HL-60 (cell line): ENCODE measurements around the gene DCP2.
A peak's percentile ranks its signal among the peaks of the same experiment; 100 is the strongest.

ENCODE experiments used
- DNase-seq, 2 experiments: peaks; one replicate each; pipeline ENCODE4 v3.0.0-alpha.2; 2010 to 2020; ENCODE audit warnings: low read depth in 1 of 2, low spot score in 1 of 2
- H3K27ac ChIP-seq: fragments of 250-450 bp; sonication (Bioruptor Pico); replicated peaks from 2 replicates; pipeline ENCODE4 v1.5.1; 2020; ENCODE audit warnings: mild to moderate bottlenecking, moderate library complexity
- H3K27me3 ChIP-seq: fragments of 250-450 bp; sonication (Bioruptor Pico); 2 replicates; pipeline ENCODE4 v1.5.1; 2021; ENCODE audit warnings: mild to moderate bottlenecking, moderate library complexity; ENCODE audit not compliant: insufficient read depth, poor library complexity, severe bottlenecking
- H3K4me3 ChIP-seq: replicated peaks from 2 replicates; pipeline ENCODE4 v1.5.1; 2011; ENCODE audit warnings: mild to moderate bottlenecking, control low read depth, low read length; ENCODE audit not compliant: insufficient read depth
- CTCF ChIP-seq: IDR thresholded peaks from one replicate; pipeline ENCODE4 v1.5.1; 2011; ENCODE audit warnings: low read length, control low read depth, inconsistent platforms; ENCODE audit not compliant: insufficient read depth
- GABPA ChIP-seq: IDR thresholded peaks from 2 replicates; pipeline ENCODE4 v1.6.1; 2012; ENCODE audit warnings: low read depth
- POLR2AphosphoS5 ChIP-seq: IDR thresholded peaks from 2 replicates; pipeline ENCODE4 v1.6.1; 2012; ENCODE audit warnings: low read depth
- REST ChIP-seq: IDR thresholded peaks from 2 replicates; pipeline ENCODE4 v1.6.1; 2012; ENCODE audit warnings: low read depth; ENCODE audit not compliant: insufficient replicate concordance
- SPI1 ChIP-seq: IDR thresholded peaks from 2 replicates; pipeline ENCODE4 v1.6.1; 2012; ENCODE audit warnings: low read depth, mild to moderate bottlenecking, borderline replicate concordance

Gene DCP2

GRCh38 chr5:112986224-112986623 lies 9.6 kb downstream of the DCP2 start:
- no peaks in the 10 kb centered on the region for H3K27me3 ChIP-seq
- TF ChIP-seq GABPA (no peak), CTCF (no peak), POLR2AphosphoS5 (no peak), SPI1 (no peak), REST (no peak)
- DNase-seq = no peak
- H3K27ac ChIP-seq = no peak overlapping the region
- no peak overlapping the region for H3K4me3 ChIP-seq

GRCh38 chr5:112995764-112996618 lies 19.4 kb downstream of the DCP2 start:
- H3K4me3 ChIP-seq = no peak overlapping the region
- no peak overlapping the region for H3K27ac ChIP-seq
- TF ChIP-seq SPI1 (no peak), CTCF (peak; percentile 14), GABPA (no peak)
- H3K27me3 ChIP-seq = no peaks in the 10 kb centered on the region
- peak in 1 of 2 experiments; percentile 40 for DNase-seq

- H3K4me3 ChIP-seq = no peak overlapping the region
- DNase-seq = no peak
- no peak overlapping the region for H3K27ac ChIP-seq
- TF ChIP-seq CTCF = no peak
- no peak for TF ChIP-seq REST
- no peak for TF ChIP-seq GABPA
- no peak for TF ChIP-seq POLR2AphosphoS5
- TF ChIP-seq SPI1 = no peak
- H3K27me3 ChIP-seq = no peaks in the 10 kb centered on the region
These were observed 20.3 kb downstream of the DCP2 start for GRCh38 chr5:112996830-112997374.
